GM18907 (cell line): Measurements from ENCODE around the gene SPRR5.

ENCODE experiments used
- ATAC-seq: cut with Tn5 transposase; IDR thresholded peaks from one replicate; pipeline ENCODE4 v1.9.1; 2021; ENCODE audit warnings: mild to moderate bottlenecking, moderate library complexity; ENCODE audit not compliant: unreplicated experiment

Gene SPRR5

GRCh38 chr1:152946651-152947256 is at the start of gene SPRR5:
Gene SPRR5, plus strand, starts transcription at chr1:152947206. Its CDS starts 1,349 bp downstream, at chr1:152948555.
- no peak for ATAC-seq

GRCh38 chr1:152899027-152899426 is 48.0 kb upstream of the SPRR5 start:
- ATAC-seq, result no peak

GRCh38 chr1:152899883-152900282 is 47.1 kb upstream of the SPRR5 start:
- ATAC-seq, result no peak

GRCh38 chr1:152901631-152902030 is 45.4 kb upstream of the SPRR5 start:
- no peak for ATAC-seq

GRCh38 chr1:152902636-152903035 is 44.4 kb upstream of the SPRR5 start:
- ATAC-seq, result no peak

- ATAC-seq, result no peak
Observed at GRCh38 chr1:152904688-152905440, 42.1 kb upstream of the SPRR5 start.

- ATAC-seq, result no peak
Observed at GRCh38 chr1:152906023-152906565, 40.9 kb upstream of the SPRR5 start.

GRCh38 chr1:152907686-152908601 is 39.1 kb upstream of the SPRR5 start, which contains the start of gene IVL:
Gene IVL, plus strand, starts transcription at chr1:152908546. Its CDS starts 1,252 bp downstream, at chr1:152909798.
- no peak for ATAC-seq

GRCh38 chr1:152909206-152909605 is 37.8 kb upstream of the SPRR5 start:
- no peak for ATAC-seq

- ATAC-seq, result no peak
Observed at GRCh38 chr1:152912471-152912870, 34.5 kb upstream of the SPRR5 start.

GRCh38 chr1:152912900-152913299 is 34.1 kb upstream of the SPRR5 start:
- ATAC-seq, result no peak

GRCh38 chr1:152917794-152918193 is 29.2 kb upstream of the SPRR5 start:
- ATAC-seq, result no peak

- no peak for ATAC-seq
Observed at GRCh38 chr1:152919071-152919470, 27.9 kb upstream of the SPRR5 start.

GRCh38 chr1:152924191-152924590 is 22.8 kb upstream of the SPRR5 start:
- ATAC-seq, result no peak

- ATAC-seq, result no peak
Observed at GRCh38 chr1:152926091-152926490, 20.9 kb upstream of the SPRR5 start.

GRCh38 chr1:152928671-152929070 is 18.3 kb upstream of the SPRR5 start:
- no peak for ATAC-seq

- ATAC-seq, result no peak
Observed at GRCh38 chr1:152932170-152932811, 14.7 kb upstream of the SPRR5 start.

- ATAC-seq, result no peak
Observed at GRCh38 chr1:152933196-152933595, 13.8 kb upstream of the SPRR5 start.

GRCh38 chr1:152940614-152941013 is 6.4 kb upstream of the SPRR5 start:
- no peak for ATAC-seq

GRCh38 chr1:152941037-152941711 is 5.8 kb upstream of the SPRR5 start:
- no peak for ATAC-seq
